GM23338 (cell line): ENCODE measurements around the gene ABCF1. TPM values are rescaled to one million over a fixed set of nuclear protein-coding genes. Genes with fewer than 3 reads are reported as not detected.
A peak's percentile ranks its signal among the peaks of the same experiment; 100 is the strongest.

Source experiments
- ATAC-seq: fragments of 200-7000 bp; cut with Tn5 transposase; 3 replicates; pipeline ENCODE4 v1.9.1; 2020
- DNase-seq: peaks from one replicate; pipeline ENCODE4 v3.0.0-alpha.2; 2015; ENCODE audit warnings: low spot score
- H2AFZ ChIP-seq: fragments of 200-600 bp; sonication (generic); 2 replicates; pipeline ENCODE4 v1.8.0; 2016; ENCODE audit warnings: antibody characterized with exemption, mild to moderate bottlenecking, moderate library complexity
- H3F3A ChIP-seq: fragments of 200-600 bp; sonication (generic); replicated peaks from 2 replicates; pipeline ENCODE4 v1.8.0; 2017; ENCODE audit warnings: antibody characterized with exemption, mixed run types, low read depth
- H3K27ac ChIP-seq: fragments of 200-600 bp; sonication (generic); 2 replicates; pipeline ENCODE4 v1.6.1; 2016; ENCODE audit warnings: low read depth
- H3K27me3 ChIP-seq: fragments of 200-600 bp; sonication (generic); 2 replicates; pipeline ENCODE4 v1.8.0; 2016; ENCODE audit warnings: mild to moderate bottlenecking, mixed run types, moderate library complexity; ENCODE audit not compliant: insufficient read depth
- H3K36me3 ChIP-seq: fragments of 200-600 bp; sonication (generic); 2 replicates; pipeline ENCODE4 v1.8.0; 2016; ENCODE audit warnings: mild to moderate bottlenecking; ENCODE audit not compliant: insufficient read depth
- H3K4me1 ChIP-seq: fragments of 200-600 bp; sonication (generic); 2 replicates; pipeline ENCODE4 v1.8.0; 2016; ENCODE audit warnings: mild to moderate bottlenecking, moderate library complexity; ENCODE audit not compliant: insufficient read depth
- H3K4me2 ChIP-seq: fragments of 200-600 bp; sonication (generic); 2 replicates; pipeline ENCODE4 v1.7.1; 2017; ENCODE audit warnings: mixed run types
- H3K4me3 ChIP-seq: fragments of 200-600 bp; sonication (generic); 2 replicates; pipeline ENCODE4 v1.6.1; 2016; ENCODE audit warnings: mixed run types
- H3K79me2 ChIP-seq: fragments of 200-600 bp; sonication (generic); replicated peaks from 2 replicates; pipeline ENCODE4 v1.8.0; 2017; ENCODE audit warnings: mild to moderate bottlenecking; ENCODE audit not compliant: insufficient read depth
- H3K9me2 ChIP-seq: fragments of 200-600 bp; sonication (generic); 2 replicates; pipeline ENCODE4 v1.8.0; 2017; ENCODE audit not compliant: insufficient read depth
- H4K20me1 ChIP-seq: fragments of 200-600 bp; sonication (generic); replicated peaks from 2 replicates; pipeline ENCODE4 v1.8.0; 2017; ENCODE audit warnings: mild to moderate bottlenecking; ENCODE audit not compliant: insufficient read depth
- H3K27ac Mint-ChIP-seq: 2 replicates; pipeline ENCODE4 v1.8.0; 2020; ENCODE audit warnings: inconsistent platforms, mild to moderate bottlenecking, moderate library complexity, mixed read lengths
- H3K27me3 Mint-ChIP-seq: 3 replicates; pipeline ENCODE4 v1.8.0; 2022; ENCODE audit warnings: low read depth, mild to moderate bottlenecking, moderate library complexity, mixed read lengths, inconsistent platforms; ENCODE audit not compliant: insufficient read depth, poor library complexity
- H3K36me3 Mint-ChIP-seq: 3 replicates; pipeline ENCODE4 v1.8.0; 2021; ENCODE audit warnings: low read depth, mild to moderate bottlenecking, inconsistent platforms, moderate library complexity, mixed read lengths
- H3K4me1 Mint-ChIP-seq: 3 replicates; pipeline ENCODE4 v1.8.0; 2020; ENCODE audit warnings: mild to moderate bottlenecking, inconsistent platforms, mixed read lengths
- H3K4me3 Mint-ChIP-seq: 3 replicates; pipeline ENCODE4 v1.8.0; 2021; ENCODE audit warnings: moderate library complexity, mild to moderate bottlenecking, inconsistent platforms, mixed read lengths
- H3K9me3 Mint-ChIP-seq: 3 replicates; pipeline ENCODE4 v1.8.0; 2020; ENCODE audit warnings: moderate library complexity, mild to moderate bottlenecking, inconsistent platforms, mixed read lengths
- CTCF ChIP-seq, 2 experiments: fragments of 200-600 bp in 1 of 2; sonication (generic) in 1 of 2; conservative IDR thresholded peaks; 2 replicates each; pipeline versions ENCODE4 v1.5.1 to v1.6.1; 2016 to 2017; ENCODE audit warnings: antibody characterized with exemption in 2 of 2, low read depth in 2 of 2, mild to moderate bottlenecking in 2 of 2, moderate library complexity in 1 of 2
- ETS1 ChIP-seq: IDR thresholded peaks from 2 replicates; pipeline ENCODE4 v1.6.1; 2016; ENCODE audit warnings: antibody characterized with exemption
- EZH2phosphoT487 ChIP-seq: fragments of 200-600 bp; sonication (generic); IDR thresholded peaks from one replicate; pipeline ENCODE4 v1.8.1; 2018; ENCODE audit warnings: antibody characterized with exemption; ENCODE audit not compliant: unreplicated experiment
- NANOG ChIP-seq: IDR thresholded peaks from 2 replicates; pipeline ENCODE4 v1.6.1; 2016; ENCODE audit warnings: antibody characterized with exemption, borderline replicate concordance
- REST ChIP-seq: IDR thresholded peaks from one replicate; pipeline ENCODE4 v1.6.1; 2018; ENCODE audit warnings: antibody characterized with exemption; ENCODE audit not compliant: unreplicated experiment
- STAT1 ChIP-seq: IDR thresholded peaks from one replicate; pipeline ENCODE4 v1.6.1; 2016; ENCODE audit warnings: antibody characterized with exemption; ENCODE audit not compliant: unreplicated experiment
- ZNF331 ChIP-seq: fragments of 250-450 bp; sonication (Bioruptor Pico); IDR thresholded peaks from 2 replicates; pipeline ENCODE4 v1.5.0; 2020; ENCODE audit warnings: low read depth, mild to moderate bottlenecking, moderate library complexity
- polyA plus RNA-seq: library from polyadenylated mRNA; unstranded; fragments of >200 nt; fragmentation: Nextera tagmentation; extraction: Ambion mirVana; gene quantifications from 2 replicates; pipeline ENCODE4 v1.2.1, GENCODE V29; 2016
- total RNA-seq: library from RNA; depleted of rRNA; stranded (reverse); fragments of >200 nt; shearing (Covaris generic); gene quantifications from 2 replicates; pipeline ENCODE4 v1.2.3, GENCODE V29; 2014

Gene ABCF1
- total and polyA plus RNA-seq, 2 experiments from 2014 or later: 92.6 to 244 TPM

GRCh38 chr6:30613251-30614043, 42.2 kb downstream of the ABCF1 start:
- H3K4me3 ChIP-seq: 0 out of 2 replicates have a peak overlapping the region, but pooled peaks have one; percentile 44
- H3K36me3 Mint-ChIP-seq: peaks cover 85% of the 10 kb centered on the region

More at GRCh38 chr6:30613251-30614043, 42.2 kb downstream of the ABCF1 start:
- H3K4me1 ChIP-seq: peaks cover 17% of the 10 kb centered on the region
- peaks cover 7% of the 10 kb centered on the region; the same call in 1 of the 2 replicates for H3F3A ChIP-seq
- Mint-ChIP-seq H3K9me3 (peaks cover 18% of the 10 kb centered on the region; the same call in 2 of the 3 replicates), H3K27me3 (peaks cover 47% of the 10 kb centered on the region), H3K4me1 (peaks cover 33% of the 10 kb centered on the region), H3K27ac (peak overlapping the region; percentile 60), H3K4me3 (peak overlapping the region; percentile 96)
- no peak overlapping the region for H2AFZ ChIP-seq
- H3K9me2 ChIP-seq: no peaks in the 10 kb centered on the region
- DNase-seq (no peak), ATAC-seq (no peak)
- peaks cover 16% of the 10 kb centered on the region for H4K20me1 ChIP-seq
- no peaks in the 10 kb centered on the region for H3K27me3 ChIP-seq
- H3K36me3 ChIP-seq: peaks cover 26% of the 10 kb centered on the region
- H3K79me2 ChIP-seq: peaks cover 49% of the 10 kb centered on the region
- peak overlapping the region; percentile 68; the same call in 1 of the 2 replicates for H3K4me2 ChIP-seq
- H3K27ac ChIP-seq: peak overlapping the region; percentile 15; the same call in 1 of the 2 replicates
- TF ChIP-seq STAT1 (no peak), NANOG (no peak), ETS1 (no peak), CTCF (conservative IDR thresholded peaks at IDR 0.05; ENCODE audit: low read depth in 2 of 2) (no peak), REST (no peak), EZH2phosphoT487 (no peak), ZNF331 (CRISPR knock-in tag) (no peak)
